DOHH2 (cell line): ENCODE data around the gene KAT6B.

Source experiments
- CTCF ChIP-seq: fragments of 200-600 bp; sonication (generic); IDR thresholded peaks from one replicate; pipeline ENCODE4 v1.5.1; 2014; ENCODE audit warnings: antibody characterized with exemption, mild to moderate bottlenecking, low read depth, low read length; ENCODE audit not compliant: poor library complexity, severe bottlenecking
- EZH2phosphoT487 ChIP-seq: fragments of 200-600 bp; sonication (generic); IDR thresholded peaks from 2 replicates; pipeline ENCODE4 v1.6.1; 2017; ENCODE audit warnings: borderline replicate concordance, mild to moderate bottlenecking, antibody characterized with exemption, low read length, moderate library complexity, mixed read lengths

DNA sequence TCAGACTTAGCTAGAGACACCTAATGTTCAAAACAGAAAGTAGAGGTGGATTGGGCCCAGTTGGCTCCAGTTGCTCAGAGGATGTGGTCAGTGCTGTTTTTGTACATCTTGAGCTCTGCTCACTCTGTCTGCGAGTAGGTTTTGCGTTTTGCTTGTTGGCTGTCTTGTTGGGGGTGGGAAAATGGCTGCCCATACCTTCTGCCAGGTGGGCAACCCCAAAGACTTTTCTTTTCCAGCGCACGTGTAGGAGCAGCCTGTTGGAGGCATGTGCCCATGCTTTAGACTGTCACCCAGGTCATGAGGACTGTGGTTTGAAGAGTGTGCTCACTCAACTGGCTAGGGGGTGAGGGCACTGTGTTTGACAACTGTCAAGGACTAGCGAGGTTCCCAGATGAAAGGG, 73.9 kb downstream of the KAT6B start:
- TF ChIP-seq CTCF (no peak), EZH2phosphoT487 (no peak)
